A673 (cell line): ENCODE measurements around the gene TMEM217.

Source experiments
- EZH2 ChIP-seq: fragments of 200-600 bp; sonication (generic); IDR thresholded peaks from 2 replicates; pipeline ENCODE4 v1.6.1; 2017; ENCODE audit warnings: borderline replicate concordance, low read depth, mild to moderate bottlenecking, mixed read lengths, antibody characterized with exemption, low read length; ENCODE audit not compliant: poor library complexity, severe bottlenecking
- TF ChIP-seq, protein P1 (sequence below): fragments of 300-800, 200-600 bp; sonication (generic); conservative IDR thresholded peaks from 2 replicates; pipeline ENCODE4 v1.5.1; 2017; ENCODE audit warnings: low read depth, mild to moderate bottlenecking, antibody characterized with exemption, low read length, moderate library complexity, mixed read lengths

DNA sequence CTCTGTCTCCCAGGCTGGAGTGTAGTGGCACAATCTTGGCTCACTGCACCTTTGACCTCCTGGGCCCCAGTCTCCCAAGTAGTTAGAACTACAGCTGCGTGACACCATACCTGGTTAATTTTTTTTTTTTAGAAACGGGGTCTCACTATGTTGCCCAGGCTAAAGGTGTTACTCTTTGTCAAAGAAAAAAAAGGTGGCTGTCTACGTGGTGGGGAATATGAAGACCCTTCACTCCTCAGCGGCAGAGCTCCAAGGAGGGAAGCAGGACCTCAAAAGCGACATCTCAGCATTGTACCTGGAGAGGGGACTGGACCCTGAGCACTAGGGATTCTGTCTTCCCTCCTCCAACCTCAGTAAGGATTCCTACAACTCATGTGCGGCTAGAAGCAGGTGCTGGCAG is 16.8 kb downstream of the TMEM217 start:
- no peak for TF ChIP-seq EZH2
- TF ChIP-seq, protein P1, sequence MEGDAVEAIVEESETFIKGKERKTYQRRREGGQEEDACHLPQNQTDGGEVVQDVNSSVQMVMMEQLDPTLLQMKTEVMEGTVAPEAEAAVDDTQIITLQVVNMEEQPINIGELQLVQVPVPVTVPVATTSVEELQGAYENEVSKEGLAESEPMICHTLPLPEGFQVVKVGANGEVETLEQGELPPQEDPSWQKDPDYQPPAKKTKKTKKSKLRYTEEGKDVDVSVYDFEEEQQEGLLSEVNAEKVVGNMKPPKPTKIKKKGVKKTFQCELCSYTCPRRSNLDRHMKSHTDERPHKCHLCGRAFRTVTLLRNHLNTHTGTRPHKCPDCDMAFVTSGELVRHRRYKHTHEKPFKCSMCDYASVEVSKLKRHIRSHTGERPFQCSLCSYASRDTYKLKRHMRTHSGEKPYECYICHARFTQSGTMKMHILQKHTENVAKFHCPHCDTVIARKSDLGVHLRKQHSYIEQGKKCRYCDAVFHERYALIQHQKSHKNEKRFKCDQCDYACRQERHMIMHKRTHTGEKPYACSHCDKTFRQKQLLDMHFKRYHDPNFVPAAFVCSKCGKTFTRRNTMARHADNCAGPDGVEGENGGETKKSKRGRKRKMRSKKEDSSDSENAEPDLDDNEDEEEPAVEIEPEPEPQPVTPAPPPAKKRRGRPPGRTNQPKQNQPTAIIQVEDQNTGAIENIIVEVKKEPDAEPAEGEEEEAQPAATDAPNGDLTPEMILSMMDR = no peak
